A549 (cell line): Measurements from ENCODE around the gene KCNJ9. TPM values are rescaled to one million over a fixed set of nuclear protein-coding genes. Genes with fewer than 3 reads are reported as not detected.
A peak's percentile ranks its signal among the peaks of the same experiment; 100 is the strongest.

Source experiments
- ATAC-seq, 2 experiments: fragments of 200-7000 bp in 1 of 2; fragments of >200 bp in 1 of 2; cut with Nextera tagmentation in 1 of 2; cut with Tn5 transposase in 1 of 2; 3 replicates each; pipeline versions ENCODE4 v1.8.0 to v1.9.1; 2018 to 2020; ENCODE audit warnings: mild to moderate bottlenecking in 1 of 2, moderate library complexity in 1 of 2
- CTCF ChIA-PET: fragments of 300-600 bp; sonication (Branson Sonifier 250); formaldehyde crosslinking; extraction: SDS; loops from one replicate; lab custom pipeline; 2021; ENCODE audit warnings: antibody characterized with exemption, inconsistent platforms; lab: Yijun Ruan, JAX
- POLR2A ChIA-PET: fragments of 350-600 bp; formaldehyde crosslinking; extraction: SDS; loops from one replicate; lab custom pipeline; 2021; ENCODE audit warnings: antibody characterized with exemption, inconsistent platforms; lab: Yijun Ruan, JAX
- DNase-seq, 2 experiments: peaks; one replicate each; pipeline versions ENCODE4 v3.0.0 to v3.0.0-alpha.2; 2011 to 2016; ENCODE audit warnings: low read depth in 1 of 2, low spot score in 1 of 2
- FAIRE-seq: peaks from 2 replicates; lab custom pipeline; 2011; peaks lifted over from hg19 to GRCh38; lab: Jason Lieb, UNC
- H3K27ac ChIP-seq, 2 experiments: fragments of >200 bp; sonication (Bioruptor Twin); formaldehyde crosslinking; 3 replicates each; pipeline ENCODE4 v1.5.1; 2016 to 2017
- H3K4me1 ChIP-seq: fragments of >200 bp; sonication (Bioruptor Twin); formaldehyde crosslinking; 3 replicates; pipeline ENCODE4 v1.6.1; 2016
- H3K4me2 ChIP-seq: fragments of >200 bp; sonication (Bioruptor Twin); formaldehyde crosslinking; 3 replicates; pipeline ENCODE4 v1.6.1; 2016
- H3K4me3 ChIP-seq: fragments of >200 bp; sonication (Bioruptor Twin); formaldehyde crosslinking; 3 replicates; pipeline ENCODE4 v1.5.1; 2016
- H3K9me3 ChIP-seq: fragments of >200 bp; sonication (Bioruptor Twin); formaldehyde crosslinking; 3 replicates; pipeline ENCODE4 v1.6.1; 2016
- BHLHE40 ChIP-seq: IDR thresholded peaks from 2 replicates; pipeline ENCODE4 v1.6.1; 2012; ENCODE audit warnings: low read depth, low read length, inconsistent platforms
- CBX8 ChIP-seq: fragments of 200-600 bp; sonication (generic); IDR thresholded peaks from 2 replicates; pipeline ENCODE4 v1.6.1; 2016
- EHF ChIP-seq: fragments of 250-450 bp; sonication (Bioruptor Pico); IDR thresholded peaks from 2 replicates; pipeline ENCODE4 v1.5.0; 2020; ENCODE audit warnings: mild to moderate bottlenecking
- EP300 ChIP-seq, 2 experiments: fragments of >200 bp; sonication (Bioruptor Twin); formaldehyde crosslinking; IDR thresholded peaks; 2 replicates in 1 of 2; 3 replicates in 1 of 2; pipeline ENCODE4 v1.6.1; 2016 to 2017
- ESRRA ChIP-seq: fragments of 150-350 bp; IDR thresholded peaks from 2 replicates; pipeline ENCODE4 v1.6.1; 2014; ENCODE audit warnings: mild to moderate bottlenecking, low read length, borderline replicate concordance
- FOXS1 ChIP-seq: fragments of 250-450 bp; sonication (Bioruptor Pico); IDR thresholded peaks from 2 replicates; pipeline ENCODE4 v1.5.0; 2020; ENCODE audit warnings: mild to moderate bottlenecking, moderate library complexity
- HDAC2 ChIP-seq: fragments of 200-600 bp; sonication (generic); IDR thresholded peaks from 2 replicates; pipeline ENCODE4 v1.6.1; 2016
- HEYL ChIP-seq: fragments of 250-450 bp; sonication (Bioruptor Pico); IDR thresholded peaks from 2 replicates; pipeline ENCODE4 v1.8.0; 2021; ENCODE audit warnings: mild to moderate bottlenecking, moderate library complexity
- JUN ChIP-seq, 2 experiments: fragments of >200 bp; sonication (Bioruptor Twin); formaldehyde crosslinking; IDR thresholded peaks; 2 replicates in 1 of 2; 3 replicates in 1 of 2; pipeline ENCODE4 v1.6.1; 2016 to 2017
- KDM5A ChIP-seq: fragments of 200-600 bp; sonication (generic); IDR thresholded peaks from 2 replicates; pipeline ENCODE4 v1.6.1; 2016; ENCODE audit warnings: antibody characterized with exemption, mild to moderate bottlenecking
- MAZ ChIP-seq: fragments of 150-350 bp; IDR thresholded peaks from 2 replicates; pipeline ENCODE4 v1.6.1; 2014; ENCODE audit warnings: antibody characterized with exemption, low read depth, low read length, borderline replicate concordance
- NR3C1 ChIP-seq: fragments of >200 bp; sonication (Bioruptor Twin); formaldehyde crosslinking; IDR thresholded peaks from 3 replicates; pipeline ENCODE4 v1.6.1; 2017
- PHF8 ChIP-seq: fragments of 200-600 bp; sonication (generic); IDR thresholded peaks from 2 replicates; pipeline ENCODE4 v1.6.1; 2016; ENCODE audit warnings: low read depth, mild to moderate bottlenecking, antibody characterized with exemption, moderate library complexity, borderline replicate concordance
- POLR2A ChIP-seq: IDR thresholded peaks from 2 replicates; pipeline ENCODE4 v1.6.1; 2012; ENCODE audit warnings: mild to moderate bottlenecking, low read length
- POLR2AphosphoS2 ChIP-seq: conservative IDR thresholded peaks from 2 replicates; pipeline ENCODE4 v1.6.1; 2012; ENCODE audit warnings: low read length, improper control_type of control experiment, inconsistent platforms
- RFX5 ChIP-seq: fragments of 450-650 bp; IDR thresholded peaks from 2 replicates; pipeline ENCODE4 v1.7.1; 2014; ENCODE audit warnings: antibody characterized with exemption, mild to moderate bottlenecking, moderate library complexity
- WGBS: methylation state at CpG from one replicate; pipeline ENCODE4 v1.1.6; 2017; ENCODE audit errors: missing lambda C conversion rate; 5-methylcytosine and 5-hydroxymethylcytosine counted together
- polyA plus RNA-seq, 4 experiments: library from polyadenylated mRNA; depleted of rRNA in 3 of 4; stranded (reverse); fragments of >200 nt; fragmentation: RNase III in 1 of 4; extraction: RNeasy Plus Mini Kit Qiagen cat#74134 plus additional on column Dnase treatment in 1 of 4; gene quantifications; 2 replicates in 3 of 4; 3 replicates in 1 of 4; pipeline ENCODE4 v1.2.3, GENCODE V29; 2011 to 2017
- TF ChIP-seq, protein P1 (sequence below): fragments of 250-450 bp; sonication (Bioruptor Pico); IDR thresholded peaks from 2 replicates; pipeline ENCODE4 v1.5.0; 2021; ENCODE audit warnings: mild to moderate bottlenecking, moderate library complexity, borderline replicate concordance
- TF ChIP-seq, protein P2 (sequence below): fragments of 150-350 bp; IDR thresholded peaks from 2 replicates; pipeline ENCODE4 v1.6.1; 2014; ENCODE audit warnings: low read depth, mild to moderate bottlenecking, low read length
- TF ChIP-seq, protein P3 (sequence below): IDR thresholded peaks from 2 replicates; pipeline ENCODE4 v1.6.1; 2012

KCNJ9 gene
- polyA plus RNA-seq, 2 of the 4 experiments (the other 2 are of a cell fraction) = not detected

DNA sequence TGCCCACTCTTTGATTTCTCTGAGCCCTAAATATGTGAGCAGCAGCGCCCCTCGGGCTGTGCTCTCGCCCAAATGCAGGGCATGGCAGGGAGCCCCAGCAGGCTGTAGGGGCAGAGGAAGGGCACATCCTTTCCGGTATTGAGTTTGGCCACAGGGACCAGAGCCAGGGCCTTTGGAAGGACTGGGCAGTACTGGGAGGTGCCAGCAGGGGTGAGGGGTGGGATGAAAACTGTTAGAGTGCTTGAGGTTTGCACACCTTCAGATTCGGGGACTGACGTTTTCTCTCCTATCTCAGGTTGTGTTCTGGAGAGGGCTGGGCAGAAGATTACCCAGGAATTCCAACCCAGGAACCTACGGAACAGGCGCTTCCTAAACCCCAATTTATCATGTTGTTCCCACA is 32.1 kb downstream of the KCNJ9 start:
- no peaks in the 10 kb centered on the region for H3K9me3 ChIP-seq
- peak; percentile 45 to 56; a peak in 3 of 6 replicates for ATAC-seq
- no peak for FAIRE-seq
- peaks cover 38% of the 10 kb centered on the region for H3K4me1 ChIP-seq
- DNase-seq = no peak
- peak overlapping the region in 1 of 2 experiments; percentile 78; a peak in 4 of 6 replicates for H3K27ac ChIP-seq
- TF ChIP-seq JUN (IDR thresholded peaks at IDR 0.05) (no peak), HDAC2 (no peak), EHF (no peak), EP300 (IDR thresholded peaks at IDR 0.05) (no peak), RFX5 (no peak), MAZ (no peak), BHLHE40 (no peak)
- TF ChIP-seq, protein P1, sequence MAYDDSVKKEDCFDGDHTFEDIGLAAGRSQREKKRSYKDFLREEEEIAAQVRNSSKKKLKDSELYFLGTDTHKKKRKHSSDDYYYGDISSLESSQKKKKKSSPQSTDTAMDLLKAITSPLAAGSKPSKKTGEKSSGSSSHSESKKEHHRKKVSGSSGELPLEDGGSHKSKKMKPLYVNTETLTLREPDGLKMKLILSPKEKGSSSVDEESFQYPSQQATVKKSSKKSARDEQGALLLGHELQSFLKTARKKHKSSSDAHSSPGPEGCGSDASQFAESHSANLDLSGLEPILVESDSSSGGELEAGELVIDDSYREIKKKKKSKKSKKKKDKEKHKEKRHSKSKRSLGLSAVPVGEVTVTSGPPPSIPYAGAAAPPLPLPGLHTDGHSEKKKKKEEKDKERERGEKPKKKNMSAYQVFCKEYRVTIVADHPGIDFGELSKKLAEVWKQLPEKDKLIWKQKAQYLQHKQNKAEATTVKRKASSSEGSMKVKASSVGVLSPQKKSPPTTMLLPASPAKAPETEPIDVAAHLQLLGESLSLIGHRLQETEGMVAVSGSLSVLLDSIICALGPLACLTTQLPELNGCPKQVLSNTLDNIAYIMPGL (CRISPR knock-in tag) = no peak
- TF ChIP-seq, protein P2, sequence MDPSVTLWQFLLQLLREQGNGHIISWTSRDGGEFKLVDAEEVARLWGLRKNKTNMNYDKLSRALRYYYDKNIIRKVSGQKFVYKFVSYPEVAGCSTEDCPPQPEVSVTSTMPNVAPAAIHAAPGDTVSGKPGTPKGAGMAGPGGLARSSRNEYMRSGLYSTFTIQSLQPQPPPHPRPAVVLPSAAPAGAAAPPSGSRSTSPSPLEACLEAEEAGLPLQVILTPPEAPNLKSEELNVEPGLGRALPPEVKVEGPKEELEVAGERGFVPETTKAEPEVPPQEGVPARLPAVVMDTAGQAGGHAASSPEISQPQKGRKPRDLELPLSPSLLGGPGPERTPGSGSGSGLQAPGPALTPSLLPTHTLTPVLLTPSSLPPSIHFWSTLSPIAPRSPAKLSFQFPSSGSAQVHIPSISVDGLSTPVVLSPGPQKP = no peak
- TF ChIP-seq, all 56 proteins: peak for 0
- 79% methylated on average over 7 of the region's 8 CpGs for WGBS
- Histone ChIP-seq H3K4me3 (no peak overlapping the region), H3K4me2 (no peak overlapping the region)
- ChIA-PET CTCF (interaction anchor here (0.6 to 23.7 kb wide), 3 partner anchors 8 to 40 kb away, joined by 3 to 222 read pairs (median 7); no protein-coding TSS in a partner anchor), POLR2A (no interaction called here)

DNA sequence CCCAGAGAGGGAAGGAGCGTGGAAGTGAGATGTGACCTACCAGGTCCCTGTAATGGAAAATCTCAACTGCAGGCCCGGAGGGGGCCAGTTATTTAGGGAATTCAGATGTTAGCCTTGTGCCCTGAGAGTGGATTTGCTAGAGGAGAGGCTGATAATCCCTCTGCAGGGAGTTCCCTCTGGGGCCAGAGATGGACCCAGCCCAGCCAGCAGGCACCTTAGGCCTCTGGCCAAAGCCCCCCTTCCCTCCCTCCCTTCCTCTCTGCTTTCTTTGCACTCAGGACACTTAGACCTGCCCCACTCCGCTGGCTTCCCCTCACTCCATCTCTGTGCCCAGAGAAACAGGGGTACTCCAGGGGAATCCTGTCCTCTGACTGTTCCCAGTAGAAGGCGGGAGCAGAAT is 32.7 kb downstream of the KCNJ9 start:
- FAIRE-seq (no peak), DNase-seq (no peak), ATAC-seq (0 out of 6 replicates have a peak, but pooled peaks of 1 of the 2 experiments have one; percentile 9)
- Histone ChIP-seq H3K27ac (peak overlapping the region; percentile 35 to 78; a peak in 5 of 6 replicates), H3K9me3 (no peaks in the 10 kb centered on the region), H3K4me1 (peaks cover 33% of the 10 kb centered on the region), H3K4me3 (no peak overlapping the region), H3K4me2 (no peak overlapping the region)
- ChIA-PET POLR2A (interaction anchor here (0.5 kb wide), 1 partner anchor 145 kb away, joined by 3 read pairs; no protein-coding TSS in a partner anchor), CTCF (interaction anchor here (0.6 to 23.7 kb wide), 5 partner anchors 8 to 138 kb away, joined by 3 to 222 read pairs (median 6); partner anchors contain the start of gene CASQ1)
- 86% methylated on average over 4 of the region's 4 CpGs for WGBS
- TF ChIP-seq KDM5A = no peak

DNA sequence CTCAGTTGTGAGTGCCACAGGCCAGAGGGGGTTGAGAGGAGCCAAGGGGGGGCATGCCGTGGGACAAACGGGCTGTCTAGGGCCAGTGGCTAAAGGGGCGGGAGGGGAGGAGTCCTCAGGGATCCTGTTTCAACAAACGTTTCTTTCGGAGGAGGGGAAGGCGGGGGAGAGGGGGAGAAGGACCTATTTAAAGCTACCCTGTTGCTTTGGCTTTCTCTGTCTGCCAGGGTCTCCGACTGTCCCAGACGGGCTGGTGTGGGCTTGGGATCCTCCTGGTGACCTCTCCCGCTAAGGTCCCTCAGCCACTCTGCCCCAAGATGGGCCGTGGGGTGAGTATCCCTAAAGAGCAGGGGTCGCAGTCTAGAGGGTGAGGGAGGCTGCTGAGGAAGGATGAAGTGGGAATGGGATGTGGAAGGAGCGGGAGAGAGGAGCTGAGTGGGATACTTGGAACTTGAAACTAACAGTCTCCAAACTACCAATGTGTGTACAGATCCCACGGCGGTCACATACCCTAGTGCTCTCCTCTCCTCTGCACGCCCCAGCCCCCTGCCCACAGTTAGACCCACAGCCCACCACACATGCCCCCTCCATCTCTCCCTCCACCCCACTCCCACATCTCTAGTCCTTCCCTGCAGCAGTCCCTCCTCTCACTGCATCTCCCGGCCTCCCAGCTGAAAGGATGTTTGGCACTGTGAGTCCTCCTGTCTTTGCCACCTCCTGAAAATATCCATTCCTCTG is 34.4 kb downstream of the KCNJ9 start, which contains the start of gene ATP1A2:
ATP1A2 (plus strand) TSS at position 215 of the 738 bp plus-strand sequence; CDS start at position 318, 103 bp downstream.
- POLR2A ChIA-PET = no interaction called here
- FAIRE-seq (no peak), ATAC-seq (no peak), DNase-seq (no peak)
- H3K27ac ChIP-seq = peak within 1 kb of the TSS in 1 of 2 experiments; percentile 78; a peak in 4 of 6 replicates
- no peak within 1 kb of the TSS for H3K4me2 ChIP-seq
- peaks cover 22% of the 10 kb centered on the region for H3K4me1 ChIP-seq
- no peak within 1 kb of the TSS for H3K4me3 ChIP-seq
- 77% methylated on average over 13 of the region's 16 CpGs for WGBS
- no peak for TF ChIP-seq HEYL (CRISPR knock-in tag)
- no peak for TF ChIP-seq ESRRA
- TF ChIP-seq, protein P3, sequence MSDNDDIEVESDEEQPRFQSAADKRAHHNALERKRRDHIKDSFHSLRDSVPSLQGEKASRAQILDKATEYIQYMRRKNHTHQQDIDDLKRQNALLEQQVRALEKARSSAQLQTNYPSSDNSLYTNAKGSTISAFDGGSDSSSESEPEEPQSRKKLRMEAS = no peak
- no peak for TF ChIP-seq POLR2AphosphoS2
- TF ChIP-seq CBX8 = no peak
- no peak for TF ChIP-seq POLR2A
- no peak for TF ChIP-seq FOXS1 (CRISPR knock-in tag)
- TF ChIP-seq, protein P1 (CRISPR knock-in tag) = no peak
- TF ChIP-seq NR3C1 = no peak
- no peak for TF ChIP-seq PHF8
- no peak for TF ChIP-seq HDAC2
- CTCF ChIA-PET = interaction anchor here (1.0 to 23.7 kb wide), 2 partner anchors 10 to 136 kb away, joined by 7 to 222 read pairs; no protein-coding TSS in a partner anchor
- no peaks in the 10 kb centered on the region for H3K9me3 ChIP-seq
